Cerebellar cortex (tissue), 1 donor: Measurements from ENCODE around the gene EIF2B2.
"Not testable (repeated sequence)": the region's sequence is repeated elsewhere in the genome, so short reads cannot be mapped to it uniquely, and the experiment has no call there.

ENCODE experiments used
- DNase-seq: peaks from one replicate; pipeline ENCODE4 v3.0.0-alpha.2; 2015; ENCODE audit warnings: low spot score

Gene EIF2B2

DNA sequence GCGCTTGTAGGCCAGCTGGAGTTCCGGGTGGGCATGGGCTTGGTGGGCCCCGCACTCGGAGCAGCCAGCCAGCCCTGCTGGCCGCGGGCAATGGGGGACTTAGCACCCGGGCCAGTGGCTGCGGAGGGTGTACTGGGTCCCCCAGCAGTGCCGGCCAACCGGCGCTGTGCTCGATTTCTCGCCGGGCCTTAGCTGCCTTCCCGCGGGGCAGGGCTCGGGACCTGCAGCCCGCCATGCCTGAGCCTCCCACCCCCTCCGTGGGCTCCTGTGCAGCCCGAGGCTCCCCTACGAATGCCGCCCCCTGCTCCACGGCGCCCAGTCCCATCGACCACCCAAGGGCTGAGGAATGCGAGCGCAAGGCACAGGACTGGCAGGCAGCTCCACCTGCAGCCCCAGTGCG lies 8.5 kb upstream of the EIF2B2 start:
- not testable (repeated sequence) for DNase-seq

GRCh38 chr14:74995781-74996180 lies 6.9 kb upstream of the EIF2B2 start:
- DNase-seq: not testable (repeated sequence)

DNA sequence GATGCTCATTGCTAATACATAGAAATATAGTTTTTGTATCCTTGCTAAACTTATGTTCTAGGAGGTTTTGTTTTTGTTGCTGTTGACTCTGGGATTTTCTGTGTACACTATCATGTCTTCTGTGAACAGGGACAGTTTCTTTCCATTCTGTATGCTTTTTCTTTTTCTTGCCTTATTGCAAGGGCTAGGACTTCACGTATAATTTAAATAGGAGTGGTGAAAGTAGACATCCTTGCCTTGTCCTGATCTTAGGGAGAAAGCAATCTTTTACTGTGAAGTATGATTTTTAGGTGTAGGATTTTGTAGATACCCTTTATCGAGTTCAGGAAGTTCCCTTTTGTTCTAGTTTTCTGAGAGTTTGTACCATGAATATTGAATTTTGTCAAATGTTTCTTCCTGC lies 1.5 kb upstream of the EIF2B2 start:
- DNase-seq: no peak

DNA sequence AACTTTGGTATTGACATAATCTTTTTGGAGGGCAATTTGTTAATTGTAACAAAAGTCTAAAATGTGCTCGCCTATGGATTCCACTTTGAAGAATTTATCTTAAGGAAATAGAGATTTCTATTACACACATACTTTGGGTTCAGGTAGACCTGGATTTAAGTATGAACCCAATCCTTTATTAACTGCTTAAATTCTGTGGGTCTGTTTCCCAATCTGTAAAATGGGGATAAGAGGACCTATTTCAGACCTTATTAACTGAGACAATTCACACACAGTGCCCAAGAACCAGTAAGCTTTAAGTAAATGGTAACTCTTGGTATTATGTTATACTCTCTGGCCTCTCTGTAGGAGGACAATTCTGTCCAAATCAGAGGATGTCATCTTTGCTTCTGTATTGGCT lies 822 bp upstream of the EIF2B2 start:
- DNase-seq: no peak

- no peak for DNase-seq
These were observed 718 bp downstream of the EIF2B2 start for GRCh38 chr14:75003250-75004027.

- DNase-seq: no peak
These were observed 2.6 kb downstream of the EIF2B2 start for GRCh38 chr14:75005357-75005756.

GRCh38 chr14:75009176-75009575 lies 6.5 kb downstream of the EIF2B2 start:
- DNase-seq: no peak

- no peak for DNase-seq
These were observed 7.9 kb downstream of the EIF2B2 start for GRCh38 chr14:75010472-75011093.

DNA sequence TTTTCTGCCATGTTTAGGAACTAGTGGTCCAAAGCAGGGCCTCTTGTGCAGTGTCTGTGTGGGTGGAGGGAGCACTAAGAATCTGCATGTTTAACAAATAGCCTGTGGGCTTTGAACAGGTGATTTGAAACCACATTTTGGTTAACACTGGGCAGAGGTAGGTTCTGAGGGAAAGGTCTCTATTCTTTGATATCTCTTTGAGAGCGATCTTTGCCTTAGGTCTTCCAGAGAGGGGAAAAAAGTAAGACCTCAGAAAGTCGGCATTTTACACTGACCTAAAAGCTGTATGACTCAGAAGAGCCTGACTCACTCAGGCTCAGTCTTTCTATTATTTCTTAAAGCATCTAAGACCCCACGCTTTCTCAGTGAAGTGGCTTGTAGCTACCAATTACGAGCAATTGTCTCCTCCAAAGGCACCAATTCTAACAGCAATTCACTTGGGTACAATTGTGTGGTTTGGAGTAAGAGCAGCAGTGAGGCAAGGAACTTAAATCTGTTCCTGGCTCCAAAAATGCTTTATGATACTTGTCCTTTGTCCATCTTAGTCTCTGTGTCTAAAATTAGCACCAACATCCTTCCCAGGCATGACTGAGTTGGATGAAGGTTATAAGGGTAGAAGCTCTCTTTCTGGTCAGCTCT lies 8.8 kb downstream of the EIF2B2 start:
- no peak for DNase-seq

- DNase-seq: no peak
These were observed 10.6 kb downstream of the EIF2B2 start for GRCh38 chr14:75013290-75013689.

GRCh38 chr14:75015496-75015895 lies 12.8 kb downstream of the EIF2B2 start:
- DNase-seq: no peak

- DNase-seq: no peak
These were observed 14.1 kb downstream of the EIF2B2 start for GRCh38 chr14:75016815-75017214.

- DNase-seq: no peak
These were observed 16.0 kb downstream of the EIF2B2 start for GRCh38 chr14:75018694-75019093.

GRCh38 chr14:75022655-75023054 lies 19.9 kb downstream of the EIF2B2 start:
- peak; percentile 8 for DNase-seq

DNA sequence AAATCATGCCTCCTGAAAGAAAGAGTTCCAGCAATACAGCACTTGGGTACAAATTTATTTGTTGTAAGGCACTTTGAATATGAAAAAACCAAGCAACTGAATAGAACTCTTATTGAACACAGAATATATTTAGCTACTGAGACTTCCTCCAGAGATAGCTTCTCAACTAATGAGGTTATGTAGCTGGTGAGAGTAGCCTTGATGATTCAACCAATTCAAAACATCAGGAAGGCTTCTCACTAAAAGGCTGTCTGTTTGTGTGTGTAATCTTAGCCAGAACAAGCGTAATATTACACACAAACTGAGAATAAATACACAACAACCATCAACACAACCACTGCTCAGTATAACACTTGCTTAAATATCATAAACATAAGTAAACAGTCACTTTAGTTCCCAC lies 20.4 kb downstream of the EIF2B2 start:
- no peak for DNase-seq

- DNase-seq: no peak
These were observed 22.4 kb downstream of the EIF2B2 start for GRCh38 chr14:75025082-75025481.

DNA sequence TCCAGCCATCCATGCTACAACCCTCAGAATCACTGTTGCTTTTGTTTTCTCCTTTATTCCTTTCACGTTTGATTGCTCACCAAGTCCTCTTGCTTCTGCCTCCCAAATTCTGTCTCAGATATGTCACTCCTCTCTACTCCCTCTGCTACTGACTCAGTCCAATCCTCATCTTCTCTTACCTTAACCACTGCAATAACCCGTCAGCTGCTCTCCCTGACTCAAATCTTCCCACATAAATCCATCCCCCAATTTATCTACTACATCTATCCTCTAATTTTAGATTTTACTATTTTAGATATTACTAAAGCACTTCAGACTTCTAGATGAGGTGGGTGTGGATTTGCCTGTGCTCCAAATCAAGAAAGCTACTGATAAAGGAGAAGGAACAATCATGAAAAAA lies 23.2 kb downstream of the EIF2B2 start:
- no peak for DNase-seq

GRCh38 chr14:75030147-75030546 lies 27.4 kb downstream of the EIF2B2 start:
- no peak for DNase-seq

- no peak for DNase-seq
These were observed 30.2 kb downstream of the EIF2B2 start for GRCh38 chr14:75032939-75033338.

DNA sequence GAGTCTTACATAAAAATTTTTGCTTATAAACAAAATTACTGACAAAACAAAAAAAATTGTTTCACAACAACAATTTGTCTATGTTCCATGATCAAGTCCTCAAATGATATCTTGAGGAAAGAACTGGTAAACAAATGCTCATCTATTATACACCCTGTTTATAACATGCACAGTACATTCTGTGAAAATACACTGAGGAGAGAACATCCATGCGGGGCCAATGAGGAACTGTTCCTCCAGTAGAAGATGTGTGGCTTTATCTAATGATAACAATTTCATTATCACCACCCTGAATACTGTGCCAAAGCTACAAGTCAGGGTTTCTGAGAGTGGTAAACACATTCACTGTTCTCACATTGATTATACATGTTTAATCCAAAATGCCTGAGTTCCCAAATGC lies 37.8 kb downstream of the EIF2B2 start:
- no peak for DNase-seq

GRCh38 chr14:75040959-75041358 lies 38.2 kb downstream of the EIF2B2 start:
- no peak for DNase-seq

GRCh38 chr14:75041613-75042012 lies 38.9 kb downstream of the EIF2B2 start:
- no peak for DNase-seq

DNA sequence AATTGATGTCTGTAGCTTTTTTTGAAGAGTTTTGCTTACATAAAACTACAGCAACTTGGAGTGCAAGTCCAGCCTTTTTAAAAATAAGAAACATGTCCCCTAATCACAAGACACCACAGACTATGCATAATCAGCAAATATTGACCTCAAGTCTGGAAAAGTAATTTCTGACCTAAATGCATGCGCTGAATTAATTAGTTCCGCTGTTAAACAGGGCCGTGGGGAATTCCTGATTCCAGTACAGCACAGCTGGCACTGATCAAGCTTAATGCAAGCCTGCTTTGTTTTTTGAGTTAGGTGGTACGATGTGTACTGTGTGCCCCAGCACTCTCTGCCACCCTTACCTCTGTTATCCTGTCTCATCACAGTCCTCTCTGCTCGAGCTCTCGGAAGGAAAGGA lies 39.3 kb downstream of the EIF2B2 start:
- no peak for DNase-seq
